Esophagus mucosa (tissue), 1 donor: ENCODE data around the gene MLN. TPM values are rescaled to one million over a fixed set of nuclear protein-coding genes. Genes with fewer than 3 reads are reported as not detected.

Source experiments
- ATAC-seq: fragments of 200-7000 bp; cut with Tn5 transposase; one replicate; pipeline ENCODE4 v1.9.1; 2020
- total RNA-seq: library from RNA; stranded (reverse); gene quantifications from one replicate; pipeline ENCODE4 v1.2.4, GENCODE V29; 2023
- donor health status: DM: yes; HTN: yes; CAD: no.

MLN gene
- total RNA-seq, 1 donor from 2014 or later, result not detected

DNA sequence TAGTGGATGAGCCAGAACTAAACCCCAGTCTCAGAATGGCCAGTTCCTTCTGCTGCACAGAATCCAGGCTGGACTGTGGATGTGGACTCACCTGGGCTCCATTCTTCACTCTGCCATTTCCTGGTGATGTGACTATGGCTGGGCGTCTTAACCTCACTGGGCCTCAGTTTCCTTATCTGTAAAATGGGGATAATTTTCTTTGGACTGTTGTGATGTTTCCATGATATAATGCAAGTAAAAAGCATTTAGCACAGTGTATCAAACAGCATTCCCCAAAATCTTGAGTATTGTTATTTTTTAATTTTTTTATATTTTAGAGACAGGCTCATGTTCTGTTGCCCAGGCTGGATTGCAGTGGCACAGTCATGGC, 51.2 kb downstream of the MLN start:
- no peak for ATAC-seq

GRCh38 chr6:33751771-33752645, 51.8 kb downstream of the MLN start:
- peak; percentile 60 for ATAC-seq

DNA sequence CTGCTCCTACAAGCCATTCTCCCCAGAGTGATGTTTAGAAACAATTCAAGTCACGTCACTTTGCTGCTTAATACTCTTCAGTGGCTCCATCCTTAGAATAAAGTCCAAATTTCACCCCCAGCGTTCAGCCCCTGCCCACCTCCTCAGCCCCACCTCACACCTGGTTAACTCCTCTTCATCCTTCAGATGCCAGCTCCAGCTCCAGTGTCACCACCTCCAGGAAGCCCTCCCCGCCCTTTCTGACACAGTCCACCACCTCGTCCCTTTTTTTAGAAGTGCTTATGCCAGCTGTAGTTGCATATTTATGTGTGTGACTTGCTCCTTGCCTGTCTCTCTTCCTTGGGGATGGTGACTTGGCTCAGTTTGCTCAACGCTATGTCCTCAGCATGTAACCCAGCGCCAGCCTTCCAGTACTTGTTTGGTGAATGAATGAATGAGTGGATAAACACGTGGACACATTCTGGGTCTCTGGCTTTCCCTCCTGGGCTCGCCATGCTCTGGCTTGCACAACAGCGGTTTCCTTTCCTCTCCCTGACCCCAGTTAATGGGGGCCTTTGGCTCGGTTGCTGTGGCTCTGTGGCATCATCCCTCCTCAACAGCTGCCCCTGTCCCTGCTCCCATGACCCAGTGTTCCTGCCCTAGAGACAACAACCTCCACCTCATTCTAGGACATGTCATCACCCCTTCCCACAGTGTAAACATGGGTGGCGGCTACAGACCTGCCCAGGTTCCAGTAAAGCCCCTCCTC, 53.4 kb downstream of the MLN start:
- no peak for ATAC-seq

DNA sequence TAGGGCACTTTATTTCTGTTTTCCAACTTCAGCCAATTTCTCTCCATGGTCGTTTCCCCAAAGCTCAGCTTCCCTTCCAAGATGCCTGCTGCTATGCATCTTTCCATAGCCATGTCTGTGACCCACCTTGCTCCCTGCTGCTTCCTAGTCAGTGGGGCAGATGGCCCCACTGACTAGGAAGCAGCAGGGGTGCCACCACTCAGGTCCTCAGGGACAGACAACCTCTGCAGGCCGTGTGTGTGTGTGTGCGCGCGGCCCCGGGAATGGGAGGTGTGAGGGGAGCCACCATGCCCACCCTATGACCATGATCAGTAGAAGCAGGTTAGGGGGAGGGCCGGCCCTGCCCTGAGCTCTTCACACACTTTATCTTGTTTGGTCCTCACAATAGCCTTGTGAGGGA, 54.4 kb downstream of the MLN start:
- ATAC-seq, result no peak

DNA sequence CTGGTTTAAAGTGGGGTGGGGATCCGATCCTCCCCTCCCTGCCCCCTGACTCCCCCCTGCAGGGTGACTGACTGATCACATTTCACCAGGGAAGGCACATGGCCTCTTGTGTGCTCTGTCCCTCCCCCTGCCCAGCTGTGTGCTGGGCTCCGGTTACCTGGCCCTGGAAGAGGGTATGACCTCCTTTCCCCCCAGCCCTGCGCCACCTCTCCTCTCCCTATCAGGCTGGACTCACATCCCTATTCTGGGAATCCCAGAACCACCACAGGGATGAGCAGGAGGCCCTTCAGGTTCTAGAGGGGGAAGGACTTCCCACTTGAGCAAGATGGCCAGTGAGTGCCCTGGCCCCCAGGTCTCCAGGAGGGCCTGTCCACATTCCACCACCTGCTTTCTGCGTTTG, 55.0 kb downstream of the MLN start:
- no peak for ATAC-seq

DNA sequence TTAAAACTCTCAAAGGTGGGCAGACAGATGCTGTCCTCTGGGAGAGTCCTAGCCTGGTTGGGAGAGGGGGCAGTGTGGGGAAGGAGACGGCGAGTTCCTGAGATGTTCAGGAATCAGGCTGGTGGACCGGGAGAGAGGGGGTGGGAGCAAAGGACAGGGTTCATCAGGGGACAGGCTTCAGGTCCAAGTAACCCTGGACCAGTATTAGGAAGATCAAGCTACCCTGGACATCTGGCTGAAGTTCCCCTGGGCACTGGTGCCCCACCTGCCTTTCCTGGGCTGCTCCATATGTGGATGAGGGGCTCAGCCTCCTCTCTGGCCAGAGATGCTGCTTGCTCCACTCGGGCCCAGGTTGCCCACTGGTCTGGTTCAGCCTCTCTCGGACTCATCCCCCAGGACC, 56.0 kb downstream of the MLN start:
- no peak for ATAC-seq

DNA sequence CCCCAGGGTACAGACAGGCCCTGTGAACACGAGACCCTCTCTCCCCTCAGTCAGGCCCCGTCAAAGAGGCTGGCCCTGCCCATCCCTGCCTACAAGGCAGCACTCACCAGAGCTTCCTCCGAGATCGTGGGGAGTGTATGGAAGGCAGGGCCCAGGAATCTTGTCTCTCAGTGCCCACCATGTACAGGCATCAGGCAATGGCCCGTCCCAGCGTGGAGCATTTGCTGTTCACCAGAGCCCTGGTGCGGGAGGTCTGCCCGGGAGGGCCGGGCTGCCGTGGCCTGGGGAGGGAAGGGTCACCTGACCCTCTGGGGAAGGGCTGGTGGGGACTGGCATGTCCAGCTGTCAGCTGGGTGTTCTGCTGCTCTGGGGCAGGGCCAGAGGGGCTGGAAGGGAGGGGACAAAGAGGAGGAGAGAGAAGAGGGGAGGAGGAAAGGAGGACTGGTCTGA, 57.1 kb downstream of the MLN start, which contains the start of gene IP6K3:
Gene IP6K3, minus strand, starts transcription at position 255 of the 450 bp plus-strand sequence. CDS start 11,429 bp downstream, outside the sequence.
- ATAC-seq, result no peak

DNA sequence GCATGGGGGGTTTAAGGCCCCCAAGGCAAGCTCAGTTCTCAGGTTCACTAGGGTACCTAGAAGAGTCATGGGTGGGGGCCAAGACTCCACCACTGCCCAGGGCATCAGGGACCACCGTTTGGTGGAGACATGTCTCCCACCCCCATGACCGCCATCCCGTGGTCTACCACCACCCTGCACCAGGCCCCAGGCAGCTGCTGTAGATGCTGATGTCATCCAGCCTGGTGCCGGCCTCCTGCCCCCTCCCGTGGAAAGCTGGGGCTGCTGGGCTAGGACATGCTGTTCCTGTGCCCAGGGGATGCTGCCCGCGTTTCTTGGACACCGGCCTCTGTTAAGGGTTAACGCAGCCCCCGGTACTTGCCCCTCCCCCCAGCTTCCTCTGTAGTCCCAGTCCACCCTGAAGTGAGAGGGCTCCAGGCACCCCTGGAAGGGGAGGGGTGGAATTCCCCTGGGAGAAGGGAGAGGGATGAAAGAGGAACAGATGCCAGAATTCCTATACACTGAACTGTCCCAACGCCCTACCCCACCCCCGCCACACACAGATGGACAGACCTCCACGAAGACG, 57.7 kb downstream of the MLN start:
- ATAC-seq, result no peak

DNA sequence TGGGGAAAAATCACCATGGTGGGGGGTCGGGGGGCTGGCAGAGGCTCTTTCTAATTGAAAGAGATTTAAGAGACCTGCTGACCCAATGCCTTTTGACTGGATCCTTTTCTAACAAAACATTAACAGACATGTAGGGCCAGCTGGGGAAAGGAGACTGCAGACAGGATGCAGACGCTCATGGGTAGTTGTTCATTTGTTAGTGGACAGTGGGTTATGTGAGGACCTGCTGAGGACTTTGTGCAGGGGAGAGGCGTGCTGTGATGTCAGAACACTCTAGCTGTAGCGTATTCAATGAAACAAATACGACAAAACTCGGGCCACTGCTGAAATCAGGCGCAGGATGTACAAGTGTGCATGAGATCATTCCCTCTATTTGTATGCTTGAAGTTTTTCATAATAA, 58.3 kb downstream of the MLN start:
- ATAC-seq, result no peak

- no peak for ATAC-seq
Observed at GRCh38 chr6:33744895-33745546, 58.8 kb downstream of the MLN start.

Other genes with a start within 250 kb of the MLN start
- 33.5 TPM for gene BAK1, start 223.7 kb downstream of the MLN start, total RNA-seq
- gene ITPR3, start 182.7 kb downstream of the MLN start, total RNA-seq, result 23.7 TPM
- gene UQCC2, start 92.3 kb downstream of the MLN start, total RNA-seq, result 77.6 TPM
- gene IP6K3, start 57.1 kb downstream of the MLN start, total RNA-seq, result 0.08 TPM
- 36.4 TPM for gene LEMD2, start 14.9 kb downstream of the MLN start, total RNA-seq